Loucy (cell line): ENCODE measurements around the gene LRCH3.

Experiments
- CTCF ChIP-seq: fragments of 200-600 bp; sonication (generic); conservative IDR thresholded peaks from 2 replicates; pipeline ENCODE4 v1.5.1; 2014; ENCODE audit warnings: mild to moderate bottlenecking, antibody characterized with exemption, low read length
- EZH2phosphoT487 ChIP-seq: fragments of 200-600 bp; IDR thresholded peaks from 2 replicates; pipeline ENCODE4 v1.6.1; 2018; ENCODE audit warnings: antibody characterized with exemption, mild to moderate bottlenecking, moderate library complexity, borderline replicate concordance

GRCh38 chr3:197877902-197878301, 86.8 kb downstream of the LRCH3 start:
- TF ChIP-seq CTCF (no peak), EZH2phosphoT487 (no peak)
